Measurements from ENCODE around the gene PSMC3. TPM values are rescaled to one million over a fixed set of nuclear protein-coding genes. Genes with fewer than 3 reads are reported as not detected.
A peak's percentile ranks its signal among the peaks of the same experiment; 100 is the strongest.

The PSMC3 gene
- total and polyA plus RNA-seq, 4 donors = 79.2 to 157 (median 135) TPM

GRCh38 chr11:47378836-47379170, 47.4 kb downstream of the PSMC3 start:
- Histone ChIP-seq H3K9me3 (ENCODE audit: control insufficient read depth, insufficient read depth, low read length) (no peaks in the 10 kb centered on the region), H3K27me3 (ENCODE audit: control insufficient read depth, insufficient read depth, low read length) (no peaks in the 10 kb centered on the region), H3K36me3 (ENCODE audit: control insufficient read depth, insufficient read depth, low read length) (no peaks in the 10 kb centered on the region), H3K4me3 (ENCODE audit: low read depth, low read length) (no peak overlapping the region), H3K27ac (ENCODE audit: low read depth, low read length) (no peak overlapping the region), H3K4me1 (ENCODE audit: control insufficient read depth, insufficient read depth, low read length) (peaks cover 8% of the 10 kb centered on the region)
- DNase-seq (ENCODE audit: low read depth in 4 of 6, low spot score in 6 of 6) = no peak

DNA sequence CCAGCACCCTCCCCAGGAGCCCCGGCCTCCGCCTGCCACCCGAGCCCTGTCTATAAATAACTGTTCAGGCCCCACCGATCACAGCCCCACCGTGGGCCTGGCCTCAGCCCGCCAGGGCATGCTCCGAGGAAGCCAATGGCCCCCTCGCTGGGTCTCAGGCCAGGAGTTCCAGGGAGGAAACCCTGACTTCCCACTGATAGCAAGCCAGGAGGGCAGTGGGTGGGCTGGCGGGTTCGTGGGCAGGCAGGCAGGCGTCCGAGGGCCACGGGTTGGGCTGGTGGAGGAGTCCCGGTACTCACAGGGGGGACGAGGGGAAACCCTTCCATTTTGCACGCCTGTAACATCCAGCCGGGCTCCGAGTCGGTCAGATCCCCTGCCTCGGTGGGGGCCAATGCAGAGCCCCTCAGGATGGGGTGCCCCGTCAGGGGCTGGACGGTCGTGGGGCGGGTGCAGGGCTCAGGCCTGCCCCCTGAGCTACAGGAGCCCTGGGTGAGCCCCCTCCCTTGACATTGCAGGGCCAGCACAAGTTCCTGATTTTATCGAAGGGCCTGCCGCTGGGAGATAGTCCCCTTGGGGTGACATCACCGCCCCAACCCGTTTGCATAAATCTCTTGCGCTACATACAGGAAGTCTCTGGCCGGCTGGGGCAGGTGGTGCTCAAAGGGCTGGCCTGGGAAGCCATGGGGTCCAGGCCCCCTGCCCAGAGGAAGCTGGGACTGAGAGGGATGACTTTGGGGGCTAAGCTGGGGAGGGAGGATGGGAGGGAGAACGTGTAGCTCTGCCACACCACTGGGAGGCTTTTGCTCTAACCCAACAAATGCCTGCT, 48.0 kb downstream of the PSMC3 start, which contains the start of gene SPI1:
Gene SPI1 (minus strand): TSS at position 538 of the 826 bp plus-strand sequence. CDS start 194 bp downstream, at position 344.
- no peak for DNase-seq (ENCODE audit: low read depth in 4 of 6, low spot score in 6 of 6)
- no peaks in the 10 kb centered on the region for H3K27me3 ChIP-seq (ENCODE audit: control insufficient read depth, insufficient read depth, low read length)
- peaks cover 9% of the 10 kb centered on the region for H3K4me1 ChIP-seq (ENCODE audit: control insufficient read depth, insufficient read depth, low read length)
- 69% methylated on average over 31 of the region's 31 CpGs for WGBS (ENCODE audit: insufficient coverage)
- no peaks in the 10 kb centered on the region for H3K9me3 ChIP-seq (ENCODE audit: control insufficient read depth, insufficient read depth, low read length)
- no peaks in the 10 kb centered on the region for H3K36me3 ChIP-seq (ENCODE audit: control insufficient read depth, insufficient read depth, low read length)
- peak within 1 kb of the TSS; percentile 15 for H3K27ac ChIP-seq (ENCODE audit: low read depth, low read length)
- H3K4me3 ChIP-seq (ENCODE audit: low read depth, low read length) = peak within 1 kb of the TSS; percentile 12

DNA sequence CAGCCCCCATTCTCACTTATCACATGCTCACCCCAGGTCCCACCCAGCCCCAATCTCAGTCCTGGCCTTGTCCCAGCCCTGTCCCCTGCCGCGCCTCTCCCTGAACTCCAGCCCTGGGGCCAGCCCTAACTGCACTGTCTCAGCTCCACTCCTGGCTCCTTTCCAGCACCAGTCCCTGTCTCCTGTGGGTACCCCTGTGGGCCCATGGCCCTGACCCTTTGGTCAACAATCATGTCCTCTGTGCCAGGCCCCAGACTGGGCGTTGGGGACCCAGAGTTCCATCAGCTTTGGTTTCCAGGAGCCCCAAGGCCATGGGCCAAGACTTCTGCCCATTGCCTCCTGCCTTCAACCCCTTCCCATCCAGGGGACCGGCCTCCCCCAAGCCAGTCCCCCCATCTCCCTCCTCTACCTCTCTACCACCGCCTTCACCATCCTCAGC, 48.6 kb downstream of the PSMC3 start:
- Histone ChIP-seq H3K27me3 (ENCODE audit: control insufficient read depth, insufficient read depth, low read length) (no peaks in the 10 kb centered on the region), H3K9me3 (ENCODE audit: control insufficient read depth, insufficient read depth, low read length) (no peaks in the 10 kb centered on the region), H3K4me1 (ENCODE audit: control insufficient read depth, insufficient read depth, low read length) (peaks cover 9% of the 10 kb centered on the region), H3K4me3 (ENCODE audit: low read depth, low read length) (peak overlapping the region; percentile 12), H3K36me3 (ENCODE audit: control insufficient read depth, insufficient read depth, low read length) (no peaks in the 10 kb centered on the region), H3K27ac (ENCODE audit: low read depth, low read length) (no peak overlapping the region)
- WGBS (ENCODE audit: insufficient coverage) = 77% methylated on average over 5 of the region's 5 CpGs
- DNase-seq (ENCODE audit: low read depth in 4 of 6, low spot score in 6 of 6) = no peak

DNA sequence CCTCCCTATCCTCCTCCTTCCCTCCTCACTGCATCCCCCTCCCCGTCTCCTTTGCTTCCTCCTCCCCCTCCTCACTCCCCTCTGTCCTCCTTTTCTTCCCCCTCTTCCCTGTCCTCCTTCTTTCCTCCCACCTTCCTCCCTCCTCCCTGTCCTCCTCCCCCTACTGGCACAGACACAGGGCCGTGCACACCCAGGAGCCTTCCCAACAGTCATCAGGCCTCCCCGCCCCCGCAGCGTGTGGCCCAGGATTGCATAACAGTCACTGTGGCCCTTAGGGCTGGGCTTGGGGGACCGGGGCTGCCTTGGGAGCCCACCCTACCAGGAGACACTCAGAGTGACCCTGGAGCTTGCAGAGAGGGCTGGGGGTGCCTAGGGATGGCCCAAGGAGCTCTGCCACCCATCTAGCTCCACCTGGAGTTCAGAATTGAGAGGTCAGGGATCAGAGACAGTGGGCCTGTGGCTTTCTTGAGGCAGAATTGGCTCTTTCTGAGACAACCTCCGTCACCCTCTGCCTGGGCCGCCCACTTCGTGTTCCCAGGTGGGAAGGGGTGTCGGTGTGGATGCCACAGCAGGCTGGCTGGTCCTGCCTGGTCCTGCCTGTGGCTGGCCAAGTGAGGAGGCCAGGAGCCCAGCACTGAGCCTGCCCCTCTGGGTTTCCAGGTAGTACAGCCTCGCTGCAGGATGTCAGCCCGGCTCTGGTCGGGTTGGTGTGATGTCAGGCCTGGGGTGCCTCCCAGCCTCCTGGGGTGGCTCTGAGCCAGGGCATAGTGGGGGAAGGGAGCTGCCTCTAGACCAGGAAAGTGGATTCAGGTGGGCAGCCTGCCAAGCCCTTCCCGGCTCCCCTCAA, 49.5 kb downstream of the PSMC3 start:
- whole genome bisulfite sequencing (ENCODE audit: insufficient coverage) = 61% methylated on average over 12 of the region's 14 CpGs
- Histone ChIP-seq H3K36me3 (ENCODE audit: control insufficient read depth, insufficient read depth, low read length) (no peaks in the 10 kb centered on the region), H3K4me1 (ENCODE audit: control insufficient read depth, insufficient read depth, low read length) (peaks cover 9% of the 10 kb centered on the region), H3K27me3 (ENCODE audit: control insufficient read depth, insufficient read depth, low read length) (no peaks in the 10 kb centered on the region), H3K27ac (ENCODE audit: low read depth, low read length) (no peak overlapping the region), H3K4me3 (ENCODE audit: low read depth, low read length) (no peak overlapping the region), H3K9me3 (ENCODE audit: control insufficient read depth, insufficient read depth, low read length) (no peaks in the 10 kb centered on the region)
- no peak for DNase-seq (ENCODE audit: low read depth in 4 of 6, low spot score in 6 of 6)

DNA sequence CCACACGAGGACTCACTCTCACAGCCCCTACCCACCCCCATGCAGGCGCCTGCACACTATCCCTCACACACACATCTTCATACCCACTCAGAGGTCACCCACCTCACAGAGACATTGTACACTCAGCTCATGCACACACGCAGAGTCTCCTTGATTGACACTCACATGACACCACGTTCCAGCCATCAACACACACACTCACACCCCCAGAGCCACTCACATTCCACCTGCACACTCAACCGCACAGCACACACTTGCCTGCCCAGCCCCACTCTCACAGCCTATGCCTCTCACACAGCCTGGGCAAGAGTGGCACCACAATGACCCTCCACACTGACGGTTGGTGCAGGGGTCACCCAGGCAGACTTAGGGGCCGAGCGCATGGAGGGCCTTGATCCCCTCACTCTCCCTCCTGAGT, 50.1 kb downstream of the PSMC3 start:
- Histone ChIP-seq H3K27ac (ENCODE audit: low read depth, low read length) (no peak overlapping the region), H3K27me3 (ENCODE audit: control insufficient read depth, insufficient read depth, low read length) (no peaks in the 10 kb centered on the region), H3K36me3 (ENCODE audit: control insufficient read depth, insufficient read depth, low read length) (no peaks in the 10 kb centered on the region), H3K4me1 (ENCODE audit: control insufficient read depth, insufficient read depth, low read length) (peaks cover 9% of the 10 kb centered on the region), H3K9me3 (ENCODE audit: control insufficient read depth, insufficient read depth, low read length) (no peaks in the 10 kb centered on the region), H3K4me3 (ENCODE audit: low read depth, low read length) (no peak overlapping the region)
- DNase-seq (ENCODE audit: low read depth in 4 of 6, low spot score in 6 of 6) = no peak
- 80% methylated on average over 8 of the region's 8 CpGs for WGBS (ENCODE audit: insufficient coverage)

DNA sequence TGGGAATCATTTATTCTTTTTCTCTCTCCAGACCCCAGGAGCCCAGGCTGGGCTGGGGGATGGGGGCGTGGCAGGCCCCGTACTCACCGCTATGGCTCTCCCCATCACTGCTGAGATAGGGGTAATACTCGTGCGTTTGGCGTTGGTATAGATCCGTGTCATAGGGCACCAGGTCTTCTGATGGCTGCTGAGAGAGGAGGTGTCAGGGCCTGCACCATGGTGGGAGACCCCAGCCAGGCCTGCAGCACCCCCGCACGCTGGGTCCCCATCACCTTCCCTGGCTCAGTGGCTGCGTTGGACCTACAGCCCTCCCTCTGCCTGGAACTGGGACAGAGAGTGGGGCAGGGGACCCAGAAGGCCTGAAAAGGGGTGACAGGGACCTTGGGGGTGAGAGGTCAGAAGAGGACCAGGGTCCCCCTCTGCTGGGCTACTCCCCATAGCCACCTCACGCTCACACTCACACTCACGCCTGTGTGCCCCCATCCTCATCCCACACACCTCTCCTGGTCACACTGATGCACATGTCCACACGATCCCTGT, 50.6 kb downstream of the PSMC3 start:
- Histone ChIP-seq H3K27ac (ENCODE audit: low read depth, low read length) (no peak overlapping the region), H3K9me3 (ENCODE audit: control insufficient read depth, insufficient read depth, low read length) (no peaks in the 10 kb centered on the region), H3K4me3 (ENCODE audit: low read depth, low read length) (no peak overlapping the region)

DNA sequence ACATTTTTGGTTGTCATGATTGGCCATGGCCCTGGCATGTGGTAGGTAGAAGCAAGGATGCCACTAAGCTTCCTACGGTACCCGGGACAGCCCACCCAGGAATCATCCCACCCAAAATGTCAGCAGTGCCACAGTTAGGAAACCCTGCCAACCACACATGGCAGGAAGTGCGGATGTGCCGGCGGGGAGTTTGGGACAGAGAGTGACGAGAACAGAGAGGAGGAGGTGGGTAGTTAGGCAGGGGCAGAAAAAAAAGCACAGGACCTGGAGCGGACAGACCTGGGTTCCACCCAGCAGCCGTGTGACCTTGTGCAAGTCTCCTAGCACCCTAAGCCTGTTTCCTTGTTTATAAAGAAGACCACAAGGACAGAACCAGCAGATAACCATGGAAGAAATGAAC, 51.2 kb downstream of the PSMC3 start:
- H3K9me3 ChIP-seq (ENCODE audit: control insufficient read depth, insufficient read depth, low read length) = no peaks in the 10 kb centered on the region
- peaks cover 9% of the 10 kb centered on the region for H3K4me1 ChIP-seq (ENCODE audit: control insufficient read depth, insufficient read depth, low read length)
- 76% methylated on average over 6 of the region's 8 CpGs for WGBS (ENCODE audit: insufficient coverage)
- no peak overlapping the region for H3K27ac ChIP-seq (ENCODE audit: low read depth, low read length)
- DNase-seq (ENCODE audit: low read depth in 4 of 6, low spot score in 6 of 6) = no peak
- no peaks in the 10 kb centered on the region for H3K36me3 ChIP-seq (ENCODE audit: control insufficient read depth, insufficient read depth, low read length)
- no peaks in the 10 kb centered on the region for H3K27me3 ChIP-seq (ENCODE audit: control insufficient read depth, insufficient read depth, low read length)
- no peak overlapping the region for H3K4me3 ChIP-seq (ENCODE audit: low read depth, low read length)

More for the DNA sequence above, 50.6 kb downstream of the PSMC3 start:
- 89% methylated on average over 12 of the region's 13 CpGs for WGBS (ENCODE audit: insufficient coverage)
- no peaks in the 10 kb centered on the region for H3K36me3 ChIP-seq (ENCODE audit: control insufficient read depth, insufficient read depth, low read length)
- no peaks in the 10 kb centered on the region for H3K27me3 ChIP-seq (ENCODE audit: control insufficient read depth, insufficient read depth, low read length)
- DNase-seq (ENCODE audit: low read depth in 4 of 6, low spot score in 6 of 6) = no peak
- H3K4me1 ChIP-seq (ENCODE audit: control insufficient read depth, insufficient read depth, low read length) = peaks cover 9% of the 10 kb centered on the region

DNA sequence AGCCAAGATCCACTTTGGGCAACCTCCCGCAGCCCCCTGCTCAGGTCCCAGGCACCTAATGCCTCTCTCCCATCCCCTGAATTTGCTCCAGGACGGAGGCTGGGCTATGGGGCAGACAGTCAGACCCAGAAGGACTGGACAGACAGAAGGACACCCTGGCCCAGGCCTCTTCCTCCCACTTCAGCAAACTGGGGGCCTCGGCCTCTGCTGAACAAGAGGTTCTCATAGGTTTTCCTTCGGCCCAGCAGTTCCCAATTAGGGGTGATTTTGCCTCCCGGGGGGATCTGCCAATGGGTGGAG, 51.6 kb downstream of the PSMC3 start:
- Histone ChIP-seq H3K4me1 (ENCODE audit: control insufficient read depth, insufficient read depth, low read length) (peaks cover 9% of the 10 kb centered on the region), H3K27ac (ENCODE audit: low read depth, low read length) (no peak overlapping the region), H3K27me3 (ENCODE audit: control insufficient read depth, insufficient read depth, low read length) (no peaks in the 10 kb centered on the region), H3K4me3 (ENCODE audit: low read depth, low read length) (no peak overlapping the region), H3K36me3 (ENCODE audit: control insufficient read depth, insufficient read depth, low read length) (no peaks in the 10 kb centered on the region), H3K9me3 (ENCODE audit: control insufficient read depth, insufficient read depth, low read length) (no peaks in the 10 kb centered on the region)
- WGBS (ENCODE audit: insufficient coverage) = 78% methylated on average over 3 of the region's 5 CpGs
- no peak for DNase-seq (ENCODE audit: low read depth in 4 of 6, low spot score in 6 of 6)

DNA sequence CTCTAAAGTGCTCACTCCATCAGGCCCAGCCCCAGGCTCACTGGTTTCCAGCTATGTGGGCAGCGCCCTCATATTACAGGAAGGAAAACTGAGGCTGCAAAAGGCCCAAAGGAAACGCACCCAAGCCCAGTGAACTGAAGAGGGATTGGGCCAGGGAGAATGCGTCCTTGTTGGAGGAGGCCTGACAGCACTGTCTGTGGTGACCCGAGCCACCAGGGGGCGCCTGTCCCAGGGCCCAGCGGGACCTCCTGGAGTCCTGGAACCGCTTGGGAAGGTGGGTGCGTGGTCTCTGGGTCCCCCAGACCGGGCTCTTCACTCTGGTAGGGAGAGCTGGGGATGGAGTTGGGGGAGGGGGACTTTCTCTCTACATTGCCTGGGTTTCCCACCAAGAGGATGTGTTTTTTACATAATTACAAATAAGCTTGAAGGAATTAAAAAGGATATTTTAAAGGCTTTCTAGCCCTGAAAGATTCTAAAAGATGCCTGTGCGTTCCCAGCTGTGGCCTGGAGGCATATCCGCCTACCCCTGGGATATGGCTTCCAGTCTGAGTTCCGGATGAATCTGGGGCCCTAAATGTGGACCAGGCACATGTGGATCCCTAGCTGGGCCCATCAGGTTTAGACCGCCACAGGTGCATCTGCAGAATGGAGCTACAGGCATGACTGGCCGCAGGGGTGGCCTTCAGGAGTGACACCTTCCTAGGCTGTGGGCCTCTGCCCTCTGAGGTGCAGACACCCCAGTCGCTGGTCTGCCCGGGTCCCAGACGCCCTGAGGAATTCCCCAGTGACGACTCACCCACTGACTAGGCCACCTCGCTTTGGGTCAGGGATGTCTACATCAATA, 52.1 kb downstream of the PSMC3 start:
- H3K36me3 ChIP-seq (ENCODE audit: control insufficient read depth, insufficient read depth, low read length) = no peaks in the 10 kb centered on the region
- no peaks in the 10 kb centered on the region for H3K9me3 ChIP-seq (ENCODE audit: control insufficient read depth, insufficient read depth, low read length)
- H3K4me1 ChIP-seq (ENCODE audit: control insufficient read depth, insufficient read depth, low read length) = peaks cover 9% of the 10 kb centered on the region
- H3K27me3 ChIP-seq (ENCODE audit: control insufficient read depth, insufficient read depth, low read length) = no peaks in the 10 kb centered on the region
- no peak overlapping the region for H3K4me3 ChIP-seq (ENCODE audit: low read depth, low read length)
- peak in 5 of 6 donors; percentile 18 to 79 (median 23) for DNase-seq (ENCODE audit: low read depth in 4 of 6, low spot score in 6 of 6)
- H3K27ac ChIP-seq (ENCODE audit: low read depth, low read length) = no peak overlapping the region
- WGBS (ENCODE audit: insufficient coverage) = 56% methylated on average over 17 of the region's 19 CpGs
